HG03103 (cell line): ENCODE data around the gene CARNS1.
"Not testable (repeated sequence)": the region's sequence is repeated elsewhere in the genome, so short reads cannot be mapped to it uniquely, and the experiment has no call there.

Source experiments
- ATAC-seq: cut with Tn5 transposase; IDR thresholded peaks from one replicate; pipeline ENCODE4 v1.9.1; 2021; ENCODE audit warnings: low read depth; ENCODE audit not compliant: unreplicated experiment

The CARNS1 gene

DNA sequence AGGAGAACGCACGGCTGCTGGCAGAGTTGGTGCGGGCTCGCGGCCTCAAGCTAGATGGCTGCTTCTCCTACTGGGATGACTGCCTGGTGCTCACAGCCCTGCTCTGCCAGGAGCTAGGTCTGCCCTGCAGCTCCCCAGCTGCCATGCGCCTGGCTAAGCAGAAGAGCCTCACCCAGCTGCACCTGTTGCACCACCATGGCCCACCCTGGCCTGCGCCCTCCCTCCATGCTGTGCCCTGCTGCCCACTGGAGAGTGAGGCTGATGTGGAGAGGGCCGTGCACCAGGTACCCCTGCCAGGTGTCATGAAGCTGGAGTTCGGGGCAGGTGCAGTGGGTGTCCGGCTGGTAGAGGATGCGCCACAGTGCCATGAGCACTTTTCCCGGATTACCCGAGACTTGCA is 8.0 kb downstream of the CARNS1 start:
- no peak for ATAC-seq

- ATAC-seq, result no peak
Measured at GRCh38 chr11:67423891-67424613, 8.6 kb downstream of the CARNS1 start.

DNA sequence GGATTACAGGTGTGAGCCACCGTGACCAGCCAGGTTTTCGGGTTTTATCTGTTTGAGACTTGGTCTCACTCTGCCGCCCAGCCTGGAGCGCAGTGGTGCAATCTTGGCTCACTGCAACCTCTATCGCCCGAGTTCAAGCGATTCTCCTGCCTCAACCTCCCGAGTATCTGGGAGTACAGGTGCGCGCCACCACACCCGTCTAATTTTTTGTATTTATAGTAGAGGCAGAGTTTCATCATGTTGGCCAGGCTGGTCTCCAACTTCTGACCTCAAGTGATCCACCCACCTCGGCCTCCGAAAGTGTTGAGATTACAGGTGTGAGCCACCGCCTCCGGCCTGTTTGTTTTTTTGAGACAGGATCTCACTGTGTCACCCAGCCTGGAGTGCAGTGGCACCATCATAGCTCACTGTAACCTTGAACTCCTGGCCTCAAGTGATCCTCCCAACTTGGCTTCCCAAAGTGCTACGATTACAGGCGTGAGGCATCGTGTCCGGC is 11.9 kb downstream of the CARNS1 start:
- ATAC-seq, result not testable (repeated sequence)

DNA sequence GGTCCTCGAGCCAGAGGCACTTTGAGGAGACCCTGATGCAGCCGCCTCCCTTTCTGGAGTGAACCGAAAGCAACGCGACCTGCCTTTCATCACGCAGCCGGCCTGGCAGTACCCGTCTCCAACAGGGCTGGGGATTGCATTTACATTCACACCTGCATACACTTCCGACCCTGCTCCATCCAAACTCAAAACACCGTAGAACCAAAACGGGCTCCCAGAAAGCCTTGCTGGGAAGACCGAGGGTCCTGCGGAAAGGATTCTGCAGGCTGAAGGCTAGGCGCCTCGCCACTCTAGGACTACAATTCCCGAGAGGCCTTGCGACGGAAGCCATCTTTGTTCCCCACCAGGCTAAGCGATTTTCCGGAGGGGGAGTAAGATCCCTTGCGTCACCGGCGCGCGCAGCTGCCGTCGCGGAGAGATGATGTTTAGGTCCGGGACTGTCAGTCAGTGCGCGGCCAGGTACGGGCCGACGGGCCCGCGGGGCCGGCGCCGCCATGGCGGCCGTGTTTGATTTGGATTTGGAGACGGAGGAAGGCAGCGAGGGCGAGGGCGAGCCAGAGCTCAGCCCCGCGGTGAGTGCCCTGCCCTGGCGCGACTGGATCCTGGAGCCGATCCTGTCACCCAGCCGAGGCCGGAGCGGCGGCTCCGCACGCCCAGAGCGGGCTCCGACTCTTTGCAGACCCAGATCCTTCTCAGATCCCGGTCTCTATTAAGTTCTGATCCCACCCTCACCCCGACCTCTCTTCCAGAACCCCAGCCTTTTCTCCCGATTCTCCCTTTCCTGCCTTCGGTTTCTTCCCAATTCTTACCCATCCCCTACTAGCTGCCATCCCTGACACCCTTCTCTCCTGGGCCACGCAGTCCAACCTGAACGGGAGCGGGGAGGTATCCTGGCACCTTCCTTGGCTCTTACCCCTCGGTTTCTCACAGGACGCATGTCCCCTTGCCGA is 12.8 kb downstream of the CARNS1 start, which contains the start of gene RPS6KB2:
RPS6KB2 (plus strand) TSS at position 443 of the 950 bp plus-strand sequence; CDS start at position 495, 52 bp downstream.
- no peak for ATAC-seq

DNA sequence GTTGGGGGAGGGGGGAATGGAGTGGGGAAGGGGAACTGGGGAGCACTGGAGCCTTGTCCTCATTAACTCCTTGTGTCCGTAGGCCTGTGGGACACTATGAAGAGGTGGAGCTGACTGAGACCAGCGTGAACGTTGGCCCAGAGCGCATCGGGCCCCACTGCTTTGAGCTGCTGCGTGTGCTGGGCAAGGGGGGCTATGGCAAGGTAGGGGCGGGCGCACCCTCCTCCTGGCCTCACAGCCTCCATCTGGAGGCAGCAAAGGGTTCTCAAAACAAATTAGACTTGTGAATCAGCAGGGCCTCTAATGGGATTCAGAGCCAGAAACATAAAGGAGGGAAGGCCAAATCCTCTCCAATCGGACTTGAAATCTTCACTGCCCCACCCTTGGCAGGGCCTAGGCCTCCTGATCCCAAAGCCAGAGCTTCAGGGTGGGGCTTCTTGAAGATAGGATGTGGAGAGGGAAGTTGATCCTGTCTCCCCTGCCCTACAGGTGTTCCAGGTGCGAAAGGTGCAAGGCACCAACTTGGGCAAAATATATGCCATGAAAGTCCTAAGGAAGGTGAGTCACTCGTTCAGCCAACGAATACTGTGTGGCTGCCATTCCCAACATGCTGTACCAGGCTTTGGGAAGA is 13.7 kb downstream of the CARNS1 start:
- ATAC-seq, result no peak

- no peak for ATAC-seq
Measured at GRCh38 chr11:67429722-67430121, 14.2 kb downstream of the CARNS1 start.

DNA sequence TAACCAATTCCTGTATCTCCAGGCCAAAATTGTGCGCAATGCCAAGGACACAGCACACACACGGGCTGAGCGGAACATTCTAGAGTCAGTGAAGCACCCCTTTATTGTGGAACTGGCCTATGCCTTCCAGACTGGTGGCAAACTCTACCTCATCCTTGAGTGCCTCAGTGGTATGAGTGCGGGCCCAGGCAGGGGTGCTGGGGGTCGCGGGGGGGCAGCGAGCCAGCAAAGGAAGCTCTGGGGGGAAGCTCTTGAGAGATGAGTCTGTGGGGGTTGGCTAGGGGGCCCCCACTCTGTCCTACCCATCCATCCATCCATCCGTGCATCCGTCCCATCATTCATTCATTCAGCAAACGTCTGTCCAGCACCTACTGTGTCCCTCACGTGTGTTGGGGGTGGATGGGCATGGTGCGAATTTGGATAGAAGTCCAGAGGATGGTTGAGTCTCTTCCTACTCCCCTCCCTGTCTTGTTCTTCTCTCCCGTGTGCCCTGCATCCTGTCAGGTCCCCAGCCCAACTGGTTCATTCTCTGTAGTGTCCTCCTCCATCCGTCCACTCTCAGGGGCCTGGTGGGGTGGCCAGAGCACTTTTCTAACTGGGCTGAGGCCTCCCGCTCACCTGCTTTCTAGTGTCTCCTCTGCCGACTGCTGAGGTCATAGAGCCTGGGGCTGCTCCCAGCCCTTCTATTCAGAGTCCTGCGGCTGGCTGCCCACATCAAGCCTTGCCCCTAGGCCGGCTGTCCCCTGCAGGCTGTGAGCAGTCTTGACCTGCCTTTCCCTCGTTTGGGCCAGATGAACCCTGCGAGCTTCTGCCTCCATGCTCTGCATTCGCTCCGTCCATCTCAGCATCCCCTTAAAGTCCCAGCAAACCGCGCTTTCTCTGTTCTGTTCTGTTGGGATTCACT is 16.1 kb downstream of the CARNS1 start:
- ATAC-seq, result no peak

- no peak for ATAC-seq
Measured at GRCh38 chr11:67432655-67433349, 17.3 kb downstream of the CARNS1 start.

GRCh38 chr11:67433536-67434394 is 18.3 kb downstream of the CARNS1 start:
- ATAC-seq, result no peak

DNA sequence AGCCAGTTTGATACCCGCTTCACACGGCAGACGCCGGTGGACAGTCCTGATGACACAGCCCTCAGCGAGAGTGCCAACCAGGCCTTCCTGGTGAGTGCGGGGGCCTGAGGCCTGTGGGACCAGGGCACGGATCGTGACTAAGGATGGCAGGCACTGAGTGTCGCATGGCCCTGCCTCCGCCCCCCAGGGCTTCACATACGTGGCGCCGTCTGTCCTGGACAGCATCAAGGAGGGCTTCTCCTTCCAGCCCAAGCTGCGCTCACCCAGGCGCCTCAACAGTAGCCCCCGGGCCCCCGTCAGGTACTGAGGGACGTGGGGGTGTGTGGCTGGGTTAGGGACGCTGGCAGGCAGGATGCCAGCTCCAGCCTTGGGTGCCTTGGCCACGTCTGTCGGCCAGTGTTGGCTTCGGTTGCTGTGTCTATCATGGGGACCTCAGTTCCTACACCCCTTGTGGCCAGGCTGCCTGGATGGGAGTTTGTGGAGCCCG is 19.0 kb downstream of the CARNS1 start:
- ATAC-seq, result no peak

- no peak for ATAC-seq
Measured at GRCh38 chr11:67435031-67435726, 19.7 kb downstream of the CARNS1 start.

- no peak for ATAC-seq
Measured at GRCh38 chr11:67435727-67436458, 20.4 kb downstream of the CARNS1 start.

GRCh38 chr11:67436459-67437081 is 21.1 kb downstream of the CARNS1 start:
- ATAC-seq, result no peak

DNA sequence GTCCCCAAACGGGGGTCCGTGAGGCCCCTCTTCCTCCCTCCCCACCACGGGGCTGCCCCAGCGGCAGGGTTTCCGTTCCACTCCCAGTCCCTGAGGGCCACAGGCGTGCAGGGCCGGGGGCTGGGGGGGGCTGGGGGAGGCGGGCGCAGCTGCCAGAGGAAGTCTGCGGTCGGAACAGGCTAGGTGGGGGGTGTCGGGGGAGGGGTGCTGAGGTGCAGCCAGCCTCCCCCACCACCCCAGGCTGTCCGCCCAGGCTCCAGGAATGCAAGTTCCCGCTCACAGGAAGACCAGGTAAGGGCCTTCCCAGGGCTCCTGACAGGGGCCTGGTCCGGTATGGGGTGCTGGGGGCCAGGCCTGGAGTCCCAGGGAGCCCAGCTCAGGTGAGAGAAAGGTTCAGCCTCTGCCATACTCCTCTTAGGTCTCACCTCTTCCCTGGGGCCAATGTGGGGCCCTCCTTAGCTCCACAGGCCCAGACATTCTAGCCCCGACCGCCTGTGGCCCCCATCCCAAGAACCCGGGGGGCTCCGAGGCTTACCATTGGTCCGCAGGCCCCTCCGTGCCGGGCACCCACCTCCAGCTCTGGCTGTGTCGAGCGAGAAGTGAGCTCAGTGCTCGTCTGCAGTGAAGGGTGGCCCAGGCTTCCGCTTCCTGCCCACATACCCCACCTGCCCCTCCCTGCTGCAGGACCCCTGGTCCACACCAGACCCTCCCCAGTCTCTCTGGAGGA is 21.8 kb downstream of the CARNS1 start, which contains the start of gene PTPRCAP:
PTPRCAP (minus strand) TSS at position 601 of the 727 bp plus-strand sequence; CDS start at position 538, 63 bp downstream.
- ATAC-seq, result no peak

DNA sequence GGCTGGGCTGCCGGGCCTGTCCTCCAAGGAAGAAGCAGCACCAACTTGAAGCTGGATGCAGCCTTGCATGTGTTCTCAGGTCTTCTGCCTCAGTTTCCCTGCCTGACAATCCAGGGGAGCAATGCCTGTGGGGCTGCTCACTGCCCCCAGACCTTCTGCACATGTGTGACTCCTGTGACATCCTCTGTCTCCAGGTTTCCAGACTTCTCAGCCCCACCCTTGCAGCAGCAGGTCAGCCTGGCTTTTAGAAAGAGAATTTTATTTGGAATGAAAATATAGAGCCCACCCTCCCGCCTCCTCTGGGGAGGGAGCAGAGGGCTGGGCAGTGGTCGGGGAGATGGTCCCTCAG is 22.3 kb downstream of the CARNS1 start:
- ATAC-seq, result no peak
